ENCODE data around the gene USP22. TPM values are rescaled to one million over a fixed set of nuclear protein-coding genes. Genes with fewer than 3 reads are reported as not detected.

USP22 gene
- total RNA-seq, 1 donor from 2014 or later: 152 TPM

DNA sequence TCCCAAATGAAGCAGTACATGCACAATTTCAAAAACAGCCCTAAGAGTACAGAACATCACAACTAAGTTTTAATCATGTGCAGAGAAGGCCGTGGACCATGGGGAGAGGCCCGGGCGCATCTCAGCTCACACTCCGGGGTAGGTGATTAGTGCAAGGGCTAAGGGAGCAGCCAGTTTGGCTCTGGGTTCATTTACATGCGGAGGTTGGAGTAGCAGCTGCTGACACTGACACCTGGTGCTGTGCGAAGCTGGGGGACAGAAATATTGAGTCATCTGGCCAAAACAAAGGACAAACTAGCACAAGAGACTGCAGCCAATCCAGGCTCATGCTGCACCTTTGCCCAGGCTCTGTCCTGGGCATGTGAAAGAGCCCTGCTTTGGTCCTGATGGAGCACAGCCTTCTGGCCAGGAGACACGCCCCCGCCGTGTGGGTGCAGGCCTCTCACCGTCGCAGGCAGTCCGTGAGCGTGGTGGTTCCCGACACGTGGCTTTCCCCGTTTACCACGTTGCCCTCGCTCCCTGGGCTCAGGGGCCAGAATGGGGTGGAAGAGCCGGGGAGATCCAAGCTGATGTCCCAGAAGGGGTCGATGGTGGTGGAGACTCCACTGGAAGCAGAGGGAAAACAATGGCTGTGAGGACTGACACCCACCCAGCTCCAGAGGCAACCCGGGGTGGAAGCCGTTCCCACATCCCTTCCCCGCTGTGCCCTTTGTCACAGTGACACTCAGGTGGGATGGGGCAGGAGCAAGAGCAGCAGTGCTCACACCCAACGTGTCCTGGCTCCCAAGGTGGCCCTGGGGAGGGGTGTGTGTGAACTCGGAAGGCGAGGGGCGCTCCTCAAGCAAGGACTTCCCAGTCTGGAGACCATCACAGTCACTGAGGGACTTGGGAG is 31.9 kb downstream of the USP22 start:
- Mint-ChIP-seq H3K9me3 (no peaks in the 10 kb centered on the region), H3K36me3 (ENCODE audit: low read depth) (peaks cover 51% of the 10 kb centered on the region), H3K27me3 (ENCODE audit: insufficient read depth) (no peaks in the 10 kb centered on the region), H3K27ac (no peak overlapping the region), H3K4me3 (no peak overlapping the region), H3K4me1 (ENCODE audit: low read depth) (no peaks in the 10 kb centered on the region)
- intact Hi-C loops (cut with micrococcal nuclease): no loop called here
- no peak for DNase-seq (ENCODE audit: low spot score)

DNA sequence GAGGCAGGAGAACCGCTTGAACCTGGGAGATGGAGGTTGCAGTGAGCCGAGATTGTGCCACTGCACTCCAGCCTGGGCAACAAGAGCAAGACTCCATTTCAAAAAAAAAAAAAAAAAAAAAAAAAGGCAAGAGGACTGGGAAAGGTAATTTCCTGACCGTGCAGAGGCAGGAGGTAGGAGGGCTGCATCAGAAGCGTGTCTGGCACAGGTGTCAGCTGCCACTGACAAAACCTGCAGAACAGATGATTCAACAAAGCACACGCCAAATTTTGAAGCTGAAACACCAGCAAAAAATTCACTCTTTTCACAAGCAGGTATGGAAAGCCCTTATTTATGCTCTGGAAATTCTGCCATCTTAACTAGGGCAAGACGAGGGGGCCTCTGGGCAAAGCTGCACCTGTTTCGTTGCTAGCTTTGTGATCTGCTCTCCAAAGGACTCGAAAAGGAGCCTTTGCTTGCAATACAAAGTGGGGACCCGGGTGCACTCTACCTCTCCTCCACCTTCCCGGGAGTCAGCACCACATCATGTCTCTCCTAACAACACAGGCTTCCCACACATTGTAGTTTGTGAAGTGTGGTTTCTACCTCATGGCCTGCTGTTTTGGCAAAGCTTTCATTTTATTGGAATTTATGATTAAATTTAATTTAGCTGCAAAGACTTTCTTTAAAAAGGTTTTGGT is 33.7 kb downstream of the USP22 start:
- H3K9me3 Mint-ChIP-seq: no peaks in the 10 kb centered on the region
- H3K4me3 Mint-ChIP-seq: no peak overlapping the region
- H3K27ac Mint-ChIP-seq: no peak overlapping the region
- no peak for DNase-seq (ENCODE audit: low spot score)
- H3K36me3 Mint-ChIP-seq (ENCODE audit: low read depth): peaks cover 55% of the 10 kb centered on the region
- intact Hi-C loops (cut with micrococcal nuclease): no loop called here
- H3K4me1 Mint-ChIP-seq (ENCODE audit: low read depth): no peaks in the 10 kb centered on the region
- H3K27me3 Mint-ChIP-seq (ENCODE audit: insufficient read depth): no peaks in the 10 kb centered on the region

DNA sequence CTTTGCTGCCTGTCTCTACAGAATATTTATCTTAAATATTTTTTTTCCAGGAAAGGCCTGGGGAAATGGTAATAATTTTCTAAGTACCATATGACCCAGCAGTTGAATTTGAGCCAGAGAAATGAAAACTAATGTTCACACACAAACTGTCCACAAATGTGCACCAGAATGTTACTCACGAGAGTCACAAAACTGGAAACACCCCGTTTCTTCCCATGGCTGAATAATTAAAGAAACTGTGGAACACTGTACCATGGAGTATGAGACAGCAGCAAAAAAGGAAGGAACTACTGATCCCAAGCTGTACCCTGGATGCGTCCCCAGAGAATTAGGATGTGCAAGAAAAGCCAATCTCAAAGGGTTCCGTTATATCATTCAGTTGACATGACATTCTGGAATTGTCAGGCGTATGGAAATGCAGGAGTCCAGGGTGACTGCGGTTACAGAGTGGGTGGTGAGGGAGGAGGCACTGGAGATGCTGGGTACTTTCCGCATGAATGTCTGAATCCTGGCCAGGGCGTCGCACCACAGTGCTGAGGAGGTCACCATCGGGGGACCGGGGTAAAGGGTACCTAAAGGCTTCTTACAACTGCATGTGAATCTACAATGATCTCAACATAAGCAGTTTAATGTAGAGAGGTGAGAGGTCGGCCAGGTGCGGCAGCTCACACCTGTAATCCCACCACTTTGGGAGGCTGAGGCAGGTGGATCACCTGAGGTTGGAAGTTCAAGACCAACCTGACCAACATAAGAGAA is 34.5 kb downstream of the USP22 start:
- H3K9me3 Mint-ChIP-seq: no peaks in the 10 kb centered on the region
- no peaks in the 10 kb centered on the region for H3K27me3 Mint-ChIP-seq (ENCODE audit: insufficient read depth)
- no peak overlapping the region for H3K27ac Mint-ChIP-seq
- intact Hi-C loops (cut with micrococcal nuclease): no loop called here
- H3K36me3 Mint-ChIP-seq (ENCODE audit: low read depth): peaks cover 58% of the 10 kb centered on the region
- no peaks in the 10 kb centered on the region for H3K4me1 Mint-ChIP-seq (ENCODE audit: low read depth)
- no peak overlapping the region for H3K4me3 Mint-ChIP-seq
- no peak for DNase-seq (ENCODE audit: low spot score)

DNA sequence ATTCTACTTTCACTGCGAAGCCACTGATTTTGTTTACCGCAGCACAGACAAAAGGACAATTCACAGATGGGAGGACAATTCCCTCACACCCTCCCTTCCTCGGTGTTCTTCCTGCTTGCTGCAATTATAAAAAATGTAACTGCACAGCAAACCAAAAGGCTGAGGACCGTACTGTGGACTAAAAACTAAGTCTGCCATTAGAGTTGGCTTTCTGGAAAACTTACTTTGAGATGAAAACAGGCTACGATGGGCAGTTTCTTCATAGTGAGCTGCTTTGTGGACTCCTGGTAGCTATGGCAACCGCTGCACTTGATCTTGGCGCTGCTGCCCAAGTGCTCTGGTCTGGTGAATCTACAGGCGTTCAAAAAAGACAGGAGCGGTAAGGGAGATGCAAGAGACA is 35.2 kb downstream of the USP22 start:
- intact Hi-C loops (cut with micrococcal nuclease): no loop called here
- peaks cover 56% of the 10 kb centered on the region for H3K36me3 Mint-ChIP-seq (ENCODE audit: low read depth)

DNA sequence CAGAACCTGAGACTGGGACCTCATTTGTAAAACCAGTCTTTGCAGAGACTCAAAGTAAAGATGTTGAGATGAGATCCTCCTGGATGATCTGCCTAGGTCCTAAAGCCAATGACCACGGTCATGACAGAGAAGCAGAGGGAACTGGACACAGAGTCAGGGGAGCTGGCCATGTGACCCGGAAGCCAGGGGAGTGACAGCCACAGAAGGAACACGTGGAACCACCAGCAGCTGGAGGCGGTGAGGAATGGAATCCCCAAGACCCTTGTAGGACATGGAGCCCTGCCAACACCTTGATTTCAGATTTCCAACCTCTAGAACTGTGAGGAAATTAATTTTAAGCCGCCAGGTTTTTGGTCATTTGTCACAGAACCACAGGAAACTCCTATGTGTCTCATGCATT is 37.0 kb downstream of the USP22 start:
- intact Hi-C loops (cut with micrococcal nuclease): no loop called here
- Mint-ChIP-seq H3K36me3 (ENCODE audit: low read depth) (peaks cover 64% of the 10 kb centered on the region), H3K4me3 (no peak overlapping the region), H3K9me3 (no peaks in the 10 kb centered on the region), H3K4me1 (ENCODE audit: low read depth) (peaks cover 8% of the 10 kb centered on the region), H3K27ac (no peak overlapping the region), H3K27me3 (ENCODE audit: insufficient read depth) (no peaks in the 10 kb centered on the region)
- DNase-seq (ENCODE audit: low spot score): no peak

More for the DNA sequence above, 35.2 kb downstream of the USP22 start:
- Mint-ChIP-seq H3K9me3 (no peaks in the 10 kb centered on the region), H3K4me1 (ENCODE audit: low read depth) (no peaks in the 10 kb centered on the region), H3K27ac (no peak overlapping the region), H3K4me3 (no peak overlapping the region), H3K27me3 (ENCODE audit: insufficient read depth) (no peaks in the 10 kb centered on the region)
- DNase-seq (ENCODE audit: low spot score): no peak

DNA sequence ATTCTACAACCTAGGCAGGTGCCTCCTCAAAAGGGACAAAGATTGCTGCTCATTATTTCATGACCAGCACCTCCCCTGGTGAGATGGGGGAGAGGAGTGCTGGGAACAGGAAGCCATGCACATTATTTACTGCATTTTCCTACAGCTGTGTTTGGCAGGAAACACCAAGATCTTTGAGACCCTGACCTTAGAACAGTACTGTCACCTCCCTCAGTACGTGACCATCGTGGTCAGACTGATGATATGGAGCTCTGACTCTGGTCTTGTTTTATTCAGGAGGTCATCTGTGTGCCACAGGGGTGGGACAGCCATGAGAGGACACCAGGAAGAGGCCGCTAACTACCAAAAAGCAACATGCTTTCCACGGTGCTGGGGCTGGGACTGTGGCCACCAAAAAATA is 37.4 kb downstream of the USP22 start:
- no peak for DNase-seq (ENCODE audit: low spot score)
- Mint-ChIP-seq H3K9me3 (no peaks in the 10 kb centered on the region), H3K4me3 (no peak overlapping the region), H3K36me3 (ENCODE audit: low read depth) (peaks cover 63% of the 10 kb centered on the region), H3K27ac (no peak overlapping the region), H3K4me1 (ENCODE audit: low read depth) (peaks cover 8% of the 10 kb centered on the region), H3K27me3 (ENCODE audit: insufficient read depth) (no peaks in the 10 kb centered on the region)
- intact Hi-C loops (cut with micrococcal nuclease): no loop called here

DNA sequence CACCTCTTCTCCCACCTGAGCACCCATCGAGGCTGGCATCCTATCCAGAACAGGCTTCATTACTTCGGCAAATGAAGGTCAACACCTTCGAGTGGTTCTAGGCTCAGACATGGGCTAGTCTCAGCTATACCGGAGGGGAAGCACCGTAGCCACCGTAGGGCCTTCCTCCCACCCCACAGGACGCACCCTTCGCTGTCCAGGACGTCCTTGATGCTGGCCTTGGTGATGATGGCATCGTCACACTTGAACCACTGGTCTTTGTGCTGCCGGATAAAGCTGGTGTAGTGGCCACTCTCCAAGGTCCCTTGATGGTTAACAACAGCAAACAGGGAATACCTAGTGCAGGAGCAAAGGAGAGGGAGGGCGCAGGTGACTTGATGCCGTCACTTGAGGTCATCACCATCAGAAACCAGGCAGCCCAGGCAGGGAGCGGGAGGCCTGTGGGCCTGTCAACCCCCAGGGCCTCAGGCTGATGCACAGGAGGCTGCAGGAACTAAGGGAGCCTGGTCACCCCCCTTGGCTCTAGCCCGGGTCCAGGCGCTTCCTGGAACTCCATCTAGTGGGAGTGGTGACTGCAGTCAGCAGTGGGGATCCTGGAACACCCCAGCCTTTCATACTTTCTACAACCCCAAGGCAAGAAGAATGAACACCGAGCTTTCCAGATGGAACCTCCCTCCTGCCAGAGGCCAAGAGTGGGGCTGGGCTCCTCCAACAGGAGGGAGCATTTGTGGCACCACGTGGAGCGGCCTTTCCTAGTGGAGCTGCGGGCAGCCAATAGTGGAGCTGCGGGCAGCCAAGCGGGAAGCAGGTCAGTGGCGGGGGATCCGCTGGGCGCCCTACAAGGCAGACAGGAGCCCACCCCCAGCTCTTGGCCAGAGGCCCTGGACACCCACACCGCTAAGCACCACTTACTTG is 38.5 kb downstream of the USP22 start:
- no peak for DNase-seq (ENCODE audit: low spot score)
- Mint-ChIP-seq H3K4me1 (ENCODE audit: low read depth) (peaks cover 13% of the 10 kb centered on the region), H3K36me3 (ENCODE audit: low read depth) (peaks cover 66% of the 10 kb centered on the region), H3K27me3 (ENCODE audit: insufficient read depth) (no peaks in the 10 kb centered on the region), H3K27ac (no peak overlapping the region), H3K9me3 (no peaks in the 10 kb centered on the region), H3K4me3 (no peak overlapping the region)
- intact Hi-C loops (cut with micrococcal nuclease): no loop called here

DNA sequence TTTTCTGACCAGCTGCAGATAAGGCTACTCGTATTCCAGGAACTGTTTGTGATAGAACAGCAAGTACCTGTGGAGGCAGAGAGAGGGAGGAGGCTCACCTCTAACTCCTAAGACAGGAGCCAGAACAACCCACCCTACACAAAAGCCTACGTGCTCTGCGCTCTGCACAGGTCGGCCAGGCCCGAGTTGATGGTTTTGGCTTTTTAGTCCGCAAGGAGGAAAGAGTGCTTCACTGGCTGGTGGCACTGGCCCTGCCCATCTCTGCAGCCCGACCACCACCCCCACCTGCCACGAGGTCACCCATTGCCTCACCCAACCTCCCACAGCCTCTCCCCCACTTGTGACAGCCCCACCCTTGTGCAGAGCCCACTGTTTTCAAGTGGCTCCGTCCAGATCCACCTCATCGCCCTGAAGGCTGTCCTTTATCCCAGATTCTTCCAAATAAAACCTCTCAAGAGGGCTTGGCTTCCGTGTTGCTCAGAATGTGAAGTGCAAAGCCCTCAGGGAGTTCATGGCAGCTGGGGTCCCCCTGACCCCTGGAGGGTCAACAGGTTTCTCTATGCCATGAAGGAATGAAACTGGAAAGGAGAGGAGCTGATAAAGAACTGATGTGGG is 39.7 kb downstream of the USP22 start:
- peaks cover 23% of the 10 kb centered on the region for H3K4me1 Mint-ChIP-seq (ENCODE audit: low read depth)
- intact Hi-C loops (cut with micrococcal nuclease): no loop called here
- H3K4me3 Mint-ChIP-seq: no peak overlapping the region
- H3K36me3 Mint-ChIP-seq (ENCODE audit: low read depth): peaks cover 57% of the 10 kb centered on the region
- H3K9me3 Mint-ChIP-seq: no peaks in the 10 kb centered on the region
- no peak for DNase-seq (ENCODE audit: low spot score)
- no peaks in the 10 kb centered on the region for H3K27me3 Mint-ChIP-seq (ENCODE audit: insufficient read depth)
- no peak overlapping the region for H3K27ac Mint-ChIP-seq

DNA sequence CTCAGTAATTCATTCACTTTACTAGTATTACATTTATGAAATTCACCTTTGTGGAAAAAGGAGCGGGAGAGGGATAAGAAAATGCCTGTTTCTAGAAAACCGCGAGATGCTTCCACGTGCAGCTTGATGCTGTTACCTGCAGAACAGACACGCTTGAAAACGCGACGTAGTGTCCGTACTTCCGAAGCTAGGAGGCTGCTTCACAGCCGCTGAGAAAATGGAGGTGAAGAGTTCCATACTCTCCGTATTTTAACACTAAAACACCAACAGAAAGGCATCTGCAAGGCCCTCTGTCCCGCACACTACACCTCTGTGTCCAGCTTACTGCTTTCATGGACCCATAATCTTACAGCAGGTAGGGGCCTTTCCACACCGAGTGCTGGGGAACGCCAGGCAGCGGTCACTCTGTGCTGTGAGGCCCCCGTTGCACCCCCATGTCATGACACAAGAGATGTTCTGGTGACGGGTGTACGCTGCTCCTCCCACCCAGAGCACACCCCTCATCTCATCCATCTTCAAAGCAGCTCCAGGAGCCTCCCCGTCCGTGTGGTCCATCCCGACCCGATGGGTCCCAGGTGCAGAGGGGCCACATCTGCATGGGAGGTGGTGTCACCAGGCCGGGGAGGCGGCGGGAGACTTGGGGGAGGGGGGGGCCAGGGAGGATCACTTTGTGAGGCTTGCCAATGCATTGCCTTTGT is 40.4 kb downstream of the USP22 start:
- H3K27me3 Mint-ChIP-seq (ENCODE audit: insufficient read depth): no peaks in the 10 kb centered on the region
- peaks cover 23% of the 10 kb centered on the region for H3K4me1 Mint-ChIP-seq (ENCODE audit: low read depth)
- peaks cover 52% of the 10 kb centered on the region for H3K36me3 Mint-ChIP-seq (ENCODE audit: low read depth)
- H3K9me3 Mint-ChIP-seq: no peaks in the 10 kb centered on the region
- no peak overlapping the region for H3K27ac Mint-ChIP-seq
- intact Hi-C loops (cut with micrococcal nuclease): no loop called here
- no peak overlapping the region for H3K4me3 Mint-ChIP-seq
- no peak for DNase-seq (ENCODE audit: low spot score)

DNA sequence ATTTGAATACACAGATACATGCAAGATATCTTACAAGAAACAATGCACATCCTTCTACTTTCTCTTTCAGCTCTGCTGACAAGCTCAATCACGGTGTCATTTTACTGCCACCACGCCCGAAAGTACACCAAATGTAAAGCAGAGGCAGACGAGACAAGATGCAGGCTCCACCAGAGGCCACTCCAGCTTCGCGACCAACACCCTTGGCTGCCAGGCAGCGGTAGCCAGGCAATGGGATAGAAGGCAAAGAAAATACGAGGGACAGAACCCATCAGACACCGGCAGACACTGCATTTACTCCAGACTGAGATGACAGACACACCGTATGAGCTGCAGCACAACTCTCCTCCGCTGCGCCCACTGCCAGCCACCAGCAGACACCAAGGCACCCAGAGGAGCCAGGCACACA is 41.0 kb downstream of the USP22 start:
- intact Hi-C loops (cut with micrococcal nuclease): no loop called here
- H3K9me3 Mint-ChIP-seq: no peaks in the 10 kb centered on the region
- no peak for DNase-seq (ENCODE audit: low spot score)
- peak overlapping the region; percentile 33 for H3K4me3 Mint-ChIP-seq
- H3K27me3 Mint-ChIP-seq (ENCODE audit: insufficient read depth): no peaks in the 10 kb centered on the region
- H3K27ac Mint-ChIP-seq: peak overlapping the region; percentile 72
- H3K4me1 Mint-ChIP-seq (ENCODE audit: low read depth): peaks cover 23% of the 10 kb centered on the region
- H3K36me3 Mint-ChIP-seq (ENCODE audit: low read depth): peaks cover 46% of the 10 kb centered on the region

DNA sequence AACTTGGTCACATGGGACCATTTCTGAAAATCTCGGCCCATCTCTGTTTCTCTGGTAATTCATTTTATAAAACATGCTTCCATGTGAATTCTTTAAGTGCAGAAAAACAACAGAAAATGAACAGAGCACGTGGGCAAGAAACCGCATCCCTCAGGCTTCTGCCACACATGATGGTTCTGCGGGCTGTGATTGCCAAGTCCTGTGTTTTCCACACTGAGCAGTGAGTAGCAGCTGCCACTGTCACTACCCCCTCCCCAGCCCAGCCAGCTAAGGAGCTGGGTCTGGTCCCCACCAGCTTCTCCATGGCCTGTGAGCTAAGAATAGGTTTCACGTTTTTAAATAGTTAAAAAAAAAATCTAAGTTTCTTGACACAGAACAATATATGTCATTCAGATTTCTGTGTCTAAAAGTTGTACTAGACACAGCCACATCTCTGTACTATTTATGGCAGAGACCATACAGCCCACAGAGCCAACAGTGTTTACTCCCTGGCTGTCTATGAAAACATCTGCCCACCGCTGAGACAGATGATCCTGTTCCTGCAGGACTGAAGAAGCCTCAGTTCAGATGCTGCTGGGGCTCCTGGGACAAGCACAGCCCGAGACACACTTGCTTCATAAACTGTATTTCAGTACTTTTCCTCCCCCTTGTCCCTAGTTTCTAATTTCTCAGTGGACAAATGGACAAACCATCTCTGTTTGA is 41.5 kb downstream of the USP22 start:
- Mint-ChIP-seq H3K4me1 (ENCODE audit: low read depth) (peaks cover 23% of the 10 kb centered on the region), H3K4me3 (peak overlapping the region; percentile 33), H3K27me3 (ENCODE audit: insufficient read depth) (no peaks in the 10 kb centered on the region), H3K9me3 (no peaks in the 10 kb centered on the region), H3K36me3 (ENCODE audit: low read depth) (peaks cover 42% of the 10 kb centered on the region), H3K27ac (peak overlapping the region; percentile 72)
- DNase-seq (ENCODE audit: low spot score): no peak
- intact Hi-C loops (cut with micrococcal nuclease): no loop called here
